Gastrocnemius medialis (tissue), 4 donors: Measurements from ENCODE around the gene YWHAG. TPM values are rescaled to one million over a fixed set of nuclear protein-coding genes. Genes with fewer than 3 reads are reported as not detected.
"Not testable (repeated sequence)": the region's sequence is repeated elsewhere in the genome, so short reads cannot be mapped to it uniquely, and the experiment has no call there.

Experiments used
- ATAC-seq, 2 donors: fragments of 150-250 bp; one replicate each; pipeline ENCODE4 v1.9.1; 2016
- DNase-seq, 2 donors: peaks; one replicate each; pipeline ENCODE4 v3.0.0-alpha.2; 2019
- H3K27ac ChIP-seq, 4 donors: fragments of 200-600 bp; sonication (generic); 1 replicate in 1 of 4; 2 replicates in 3 of 4; pipeline ENCODE4 v1.5.1; 2016 to 2018; ENCODE audit warnings: mild to moderate bottlenecking in 2 of 4, moderate library complexity in 1 of 4
- H3K27me3 ChIP-seq, 3 donors: fragments of 200-600 bp; sonication (generic) in 2 of 3; 1 replicate in 1 of 3; 2 replicates in 2 of 3; pipeline versions ENCODE4 v1.5.1 to v1.6.0; 2016 to 2019; ENCODE audit warnings: mild to moderate bottlenecking in 1 of 3, moderate library complexity in 1 of 3
- H3K36me3 ChIP-seq, 2 donors: fragments of 200-600 bp; sonication (generic) in 1 of 2; one replicate each; pipeline ENCODE4 v1.5.1; 2017 to 2018
- H3K4me1 ChIP-seq, 2 donors: fragments of 200-600 bp; sonication (generic) in 1 of 2; one replicate each; pipeline ENCODE4 v1.5.1; 2016 to 2017; ENCODE audit warnings: mild to moderate bottlenecking in 2 of 2
- H3K4me3 ChIP-seq, 4 donors: fragments of 200-600 bp; sonication (generic) in 3 of 4; 1 replicate in 1 of 4; 2 replicates in 3 of 4; pipeline ENCODE4 v1.5.1; 2016 to 2019; ENCODE audit warnings: mild to moderate bottlenecking in 2 of 4
- H3K9me3 ChIP-seq, 3 donors: fragments of 200-600 bp; sonication (generic) in 2 of 3; 1 replicate in 1 of 3; 2 replicates in 2 of 3; pipeline ENCODE4 v1.5.1; 2016 to 2019
- CTCF ChIP-seq, 5 experiments: fragments of 450-650 bp in 3 of 5; fragments of 200-600 bp in 2 of 5; sonication (generic) in 2 of 5; IDR thresholded peaks in 4 of 5; conservative IDR thresholded peaks in 1 of 5; 1 replicate in 4 of 5; 2 replicates in 1 of 5; pipeline ENCODE4 v1.5.1; 2016 to 2019; ENCODE audit warnings: antibody characterized with exemption in 5 of 5, mild to moderate bottlenecking in 3 of 5, moderate library complexity in 3 of 5
- POLR2A ChIP-seq, 2 donors: fragments of 450-650 bp; IDR thresholded peaks; one replicate each; pipeline ENCODE4 v1.6.1; 2017; ENCODE audit warnings: antibody characterized with exemption in 2 of 2, mild to moderate bottlenecking in 2 of 2, moderate library complexity in 2 of 2
- in situ Hi-C, 4 donors: fragments of 200-750 bp; cut with MboI; loops; one replicate each; pipeline versions ENCODE4 v1.15.0 to v1.8.0; 2017; ENCODE audit warnings: low sequenced_read_pairs in 4 of 4
- intact Hi-C: fragments of 100-400 bp; cut with DNase I; formaldehyde crosslinking; loops from one replicate; pipeline ENCODE4 v1.15.1; 2023; ENCODE audit warnings: low total_unique reads
- total RNA-seq, 4 donors: library from RNA; depleted of rRNA; stranded (reverse); fragments of >200 nt; gene quantifications; one replicate each; pipeline versions ENCODE4 v1.1.0 to v1.2.3, GENCODE V29; 2016

YWHAG gene
- total RNA-seq, 4 donors from 2014 or later: 119 to 262 (median 179) TPM

GRCh38 chr7:76292213-76292573, 66.6 kb downstream of the YWHAG start:
- Histone ChIP-seq H3K9me3 (no peaks in the 10 kb centered on the region), H3K27me3 (no peaks in the 10 kb centered on the region), H3K4me3 (peak overlapping the region; percentile 33 to 49 (median 39)), H3K36me3 (no peaks in the 10 kb centered on the region), H3K27ac (peak overlapping the region; percentile 99 to 100 (median 100)), H3K4me1 (peaks cover 46 to 51% of the 10 kb centered on the region in 2 donors)
- intact Hi-C loops (loop anchor here (5.0 kb wide), 1 partner anchor 240 kb away; no protein-coding TSS in a partner anchor), in situ Hi-C loops (no loop called here)
- ATAC-seq (peak; percentile 16 to 17), DNase-seq (peak; percentile 52 to 74)
- TF ChIP-seq CTCF (IDR thresholded peaks at IDR 0.05 in 4 of 5, conservative IDR thresholded peaks at IDR 0.05 in 1 of 5) (no peak), POLR2A (IDR thresholded peaks at IDR 0.05) (peak in 1 of 2 donors; percentile 14)

- peak; percentile 49 to 53 for ATAC-seq
- in situ Hi-C loops (no loop called here), intact Hi-C loops (loop anchor here (1.0 to 5.0 kb wide), 4 partner anchors 23 to 239 kb away; no protein-coding TSS in a partner anchor)
Measured at GRCh38 chr7:76291351-76292212, 67.2 kb downstream of the YWHAG start.

GRCh38 chr7:76290847-76291350, 67.9 kb downstream of the YWHAG start:
- ATAC-seq, H3K9me3 ChIP-seq, in situ Hi-C loops, DNase-seq, H3K4me3 ChIP-seq, H3K36me3 ChIP-seq, H3K27me3 ChIP-seq: not testable (repeated sequence)
- Histone ChIP-seq H3K4me1 (peaks cover 38 to 39% of the 10 kb centered on the region in 2 donors), H3K27ac (peak overlapping the region in 3 of 4 donors; percentile 99 to 100 (median 99))
- intact Hi-C loops: loop anchor here (1.0 to 5.0 kb wide), 4 partner anchors 23 to 239 kb away; no protein-coding TSS in a partner anchor

More at GRCh38 chr7:76291351-76292212, 67.2 kb downstream of the YWHAG start:
- no peaks in the 10 kb centered on the region for H3K27me3 ChIP-seq
- peak overlapping the region; percentile 33 to 49 (median 39) for H3K4me3 ChIP-seq
- DNase-seq: peak; percentile 82 to 91
- TF ChIP-seq POLR2A (IDR thresholded peaks at IDR 0.05) (peak; percentile 26 to 48), CTCF (IDR thresholded peaks at IDR 0.05 in 4 of 5, conservative IDR thresholded peaks at IDR 0.05 in 1 of 5) (peak; percentile 95 to 99 (median 98))
- no peaks in the 10 kb centered on the region for H3K36me3 ChIP-seq
- peak overlapping the region; percentile 99 to 100 (median 100) for H3K27ac ChIP-seq
- H3K4me1 ChIP-seq: peaks cover 40 to 45% of the 10 kb centered on the region in 2 donors
- no peaks in the 10 kb centered on the region for H3K9me3 ChIP-seq

GRCh38 chr7:76286842-76287403, 71.9 kb downstream of the YWHAG start:
- no peaks in the 10 kb centered on the region for H3K36me3 ChIP-seq
- TF ChIP-seq POLR2A (IDR thresholded peaks at IDR 0.05) (no peak), CTCF (IDR thresholded peaks at IDR 0.05 in 4 of 5, conservative IDR thresholded peaks at IDR 0.05 in 1 of 5) (no peak)
- H3K9me3 ChIP-seq: no peaks in the 10 kb centered on the region
- in situ Hi-C loops (loop anchor here in 2 of 4 donors (10.0 kb wide), 2 partner anchors 102 to 112 kb away; no protein-coding TSS in a partner anchor), intact Hi-C loops (no loop called here)
- peaks cover 5 to 8% of the 10 kb centered on the region in 2 donors for H3K4me1 ChIP-seq
- H3K27ac ChIP-seq: no peak overlapping the region
- H3K4me3 ChIP-seq: no peak overlapping the region
- peaks cover 15 to 18% (median 16%) of the 10 kb centered on the region in 3 donors for H3K27me3 ChIP-seq
- no peak for DNase-seq
- no peak for ATAC-seq
